ENCODE measurements around the gene ZMIZ1. TPM values are rescaled to one million over a fixed set of nuclear protein-coding genes. Genes with fewer than 3 reads are reported as not detected.

The ZMIZ1 gene
- total RNA-seq, 1 experiment from 2014 or later: 34.2 TPM

- H3K9me3 ChIP-seq (ENCODE audit: control insufficient read depth, insufficient read depth, low read depth, low read length): no peaks in the 10 kb centered on the region
- in situ Hi-C loops (cut with HindIII; ENCODE audit: low pct_unique_long_range_greater_than_20kb, low sequenced_read_pairs) (no loop called here), intact Hi-C loops (cut with micrococcal nuclease; ENCODE audit: unreplicated experiment) (no loop called here)
- ATAC-seq (no peak), DNase-seq (ENCODE audit: low read depth, low spot score) (no peak)
- no peaks in the 10 kb centered on the region for H3K36me3 ChIP-seq (ENCODE audit: control insufficient read depth, insufficient read depth, low read length)
- no peaks in the 10 kb centered on the region for H3K27me3 ChIP-seq (ENCODE audit: control insufficient read depth, insufficient read depth, low read length)
- no peak overlapping the region for H3K4me3 ChIP-seq (ENCODE audit: low read depth in 2 of 2, low read length in 2 of 2)
- no peak for TF ChIP-seq CTCF (IDR thresholded peaks at IDR 0.05)
- no peak for TF ChIP-seq SIN3A (IDR thresholded peaks at IDR 0.05; ENCODE audit: borderline replicate concordance, insufficient read depth, low read depth, low read length)
- TF ChIP-seq REST (IDR thresholded peaks at IDR 0.05; ENCODE audit: insufficient read depth in 1 of 2, low read depth in 2 of 2, low read length in 1 of 2): no peak
- no peak for TF ChIP-seq TCF7L2 (IDR thresholded peaks at IDR 0.05; ENCODE audit: low read depth, low read length)
- TF ChIP-seq POLR2AphosphoS5 (IDR thresholded peaks at IDR 0.05; ENCODE audit: low read depth, low read length): no peak
- no TSS peak for BruUV-seq (replicated peaks)
- ChIA-PET POLR2A (interaction anchor here (0.6 kb wide), 1 partner anchor 43 kb away, joined by 5 read pairs; no protein-coding TSS in a partner anchor), CTCF (no interaction called here)
- no peak overlapping the region for H3K27ac ChIP-seq (ENCODE audit: low read length)
- no peaks in the 10 kb centered on the region for H3K4me1 ChIP-seq (ENCODE audit: control insufficient read depth, insufficient read depth, low read length)
Measured at GRCh38 chr10:79024296-79024695, 44.5 kb upstream of the ZMIZ1 start.

- TF ChIP-seq TCF7L2 (IDR thresholded peaks at IDR 0.05; ENCODE audit: low read depth, low read length) (no peak), CTCF (IDR thresholded peaks at IDR 0.05) (no peak), POLR2AphosphoS5 (IDR thresholded peaks at IDR 0.05; ENCODE audit: low read depth, low read length) (no peak), SIN3A (IDR thresholded peaks at IDR 0.05; ENCODE audit: borderline replicate concordance, insufficient read depth, low read depth, low read length) (no peak), REST (IDR thresholded peaks at IDR 0.05; ENCODE audit: insufficient read depth in 1 of 2, low read depth in 2 of 2, low read length in 1 of 2) (no peak)
- intact Hi-C loops (cut with micrococcal nuclease; ENCODE audit: unreplicated experiment): no loop called here
- DNase-seq (ENCODE audit: low read depth, low spot score): no peak
- in situ Hi-C loops (cut with HindIII; ENCODE audit: low pct_unique_long_range_greater_than_20kb, low sequenced_read_pairs): no loop called here
- no peak overlapping the region for H3K27ac ChIP-seq (ENCODE audit: low read length)
- H3K9me3 ChIP-seq (ENCODE audit: control insufficient read depth, insufficient read depth, low read depth, low read length): no peaks in the 10 kb centered on the region
- no peaks in the 10 kb centered on the region for H3K36me3 ChIP-seq (ENCODE audit: control insufficient read depth, insufficient read depth, low read length)
- BruUV-seq (replicated peaks): no TSS peak
- no peak overlapping the region for H3K4me3 ChIP-seq (ENCODE audit: low read depth in 2 of 2, low read length in 2 of 2)
- H3K4me1 ChIP-seq (ENCODE audit: control insufficient read depth, insufficient read depth, low read length): no peaks in the 10 kb centered on the region
- ChIA-PET CTCF (no interaction called here), POLR2A (interaction anchor here (0.6 kb wide), 1 partner anchor 42 kb away, joined by 5 read pairs; no protein-coding TSS in a partner anchor)
- ATAC-seq: no peak
- H3K27me3 ChIP-seq (ENCODE audit: control insufficient read depth, insufficient read depth, low read length): no peaks in the 10 kb centered on the region
Measured at GRCh38 chr10:79024720-79025198, 44.0 kb upstream of the ZMIZ1 start.
